Activated CD4-positive, alpha-beta T cell treated with anti-CD3 and anti-CD28 coated beads, Interleukin-2, Interleukin-4, amounts not matched to agents 100 ng/mL and 50 ng/mL, durations not matched to agents 16 hours and 8 hours (primary cell): ENCODE data around the gene PPP1R1B.

Source experiments
- DNase-seq: peaks from one replicate; pipeline ENCODE4 v3.0.0-alpha.2; 2020; ENCODE audit warnings: low spot score

PPP1R1B gene

DNA sequence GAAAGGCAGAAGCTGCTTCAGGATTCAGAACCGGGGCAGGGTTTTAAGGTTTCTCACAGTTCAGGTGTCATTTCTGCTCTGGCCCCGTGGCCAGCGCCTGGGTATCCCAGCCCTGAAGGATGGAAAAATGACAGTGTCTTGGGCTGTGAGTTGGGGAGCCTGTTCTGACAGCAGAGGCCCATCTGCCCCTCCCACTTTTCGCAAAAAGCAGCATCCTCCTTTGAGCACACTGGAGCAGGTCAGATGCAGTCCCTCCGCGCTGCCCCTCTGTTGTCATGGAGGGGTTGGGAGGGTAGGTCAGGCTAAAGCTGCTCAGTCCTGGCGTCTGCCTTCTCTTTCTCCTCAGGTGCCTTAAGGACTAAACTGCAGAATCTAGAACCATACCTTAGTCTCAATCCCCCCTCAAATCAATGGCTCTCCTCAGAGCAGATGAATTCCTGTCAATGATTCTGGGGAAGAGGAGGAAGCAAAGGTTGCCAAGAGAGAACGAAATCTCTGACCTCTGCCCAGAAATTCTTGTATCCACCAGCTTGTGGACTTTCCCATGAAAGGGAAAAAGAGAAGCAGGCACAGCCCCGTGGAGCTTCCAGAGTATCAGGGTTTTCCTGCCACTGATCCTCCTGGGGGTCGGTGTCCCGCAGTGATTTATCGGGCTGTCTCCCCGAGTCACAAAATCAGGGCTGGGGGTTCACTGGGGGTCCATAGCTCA, 26.3 kb upstream of the PPP1R1B start:
- DNase-seq, result no peak

DNA sequence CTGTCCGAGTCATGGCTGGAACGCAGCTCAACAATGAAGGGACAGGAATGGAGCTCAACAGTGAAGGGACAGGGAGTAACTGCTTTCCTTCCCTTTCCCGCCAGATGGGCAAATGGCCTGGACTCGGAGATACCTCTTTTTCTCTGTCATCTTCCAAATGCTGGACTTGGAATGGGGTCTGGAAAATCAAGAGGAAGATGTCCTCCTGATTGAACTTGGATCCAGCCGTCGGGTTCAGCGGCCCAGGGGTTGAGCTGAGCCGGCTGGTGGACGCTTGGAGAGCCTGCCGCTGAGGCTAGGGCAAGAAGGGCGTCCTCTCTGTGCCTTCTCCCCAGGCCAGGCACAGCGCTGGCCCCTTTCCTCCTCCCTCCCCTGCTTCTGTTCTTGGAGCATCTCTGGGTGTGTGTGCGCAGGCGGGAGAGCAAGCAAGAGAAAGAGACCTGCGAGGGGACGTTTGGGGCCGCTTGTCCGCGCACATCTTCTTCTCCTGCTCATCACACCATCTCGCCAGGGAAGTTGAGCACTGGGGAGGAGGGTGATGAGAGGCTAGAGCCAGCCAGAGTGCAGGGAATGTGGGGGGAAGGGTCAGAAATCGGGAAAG, 25.7 kb upstream of the PPP1R1B start:
- no peak for DNase-seq

DNA sequence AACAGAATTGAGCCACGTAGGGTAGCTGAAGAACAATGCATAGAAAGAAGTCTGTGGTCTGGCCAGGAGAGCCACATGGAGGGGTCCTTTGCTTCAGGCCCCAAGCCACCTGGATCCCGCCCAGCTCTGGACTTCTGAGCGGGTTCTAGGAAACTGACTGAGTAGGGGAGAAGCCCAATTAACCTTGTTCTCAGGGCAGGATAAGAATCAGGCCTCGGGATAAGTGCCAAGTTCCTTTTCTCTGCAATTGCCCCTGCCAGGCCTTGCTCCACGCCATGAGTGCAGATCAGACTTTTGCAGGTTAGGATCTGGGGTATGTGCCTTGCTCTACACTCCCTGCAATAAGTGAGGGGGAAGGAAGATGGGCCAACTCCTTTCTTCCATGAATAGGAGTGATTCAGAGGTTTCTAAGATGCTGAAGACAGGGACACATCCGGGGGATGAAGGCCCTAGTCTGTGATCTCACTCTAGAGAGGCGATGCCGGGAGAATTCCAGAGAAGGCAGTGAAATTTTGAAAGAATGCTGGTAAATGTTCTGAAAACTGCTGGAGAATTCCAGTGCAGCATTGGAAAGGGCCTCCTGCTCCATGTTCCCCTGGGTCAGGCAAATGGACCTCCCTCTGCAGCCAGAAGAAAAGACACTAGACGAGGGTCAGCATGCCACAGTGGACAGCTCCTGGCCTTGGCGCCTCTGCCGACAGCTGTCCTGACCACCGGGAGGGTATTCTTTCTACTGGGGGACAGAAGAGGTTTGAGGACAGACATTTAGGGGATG, 24.8 kb upstream of the PPP1R1B start:
- DNase-seq, result no peak

DNA sequence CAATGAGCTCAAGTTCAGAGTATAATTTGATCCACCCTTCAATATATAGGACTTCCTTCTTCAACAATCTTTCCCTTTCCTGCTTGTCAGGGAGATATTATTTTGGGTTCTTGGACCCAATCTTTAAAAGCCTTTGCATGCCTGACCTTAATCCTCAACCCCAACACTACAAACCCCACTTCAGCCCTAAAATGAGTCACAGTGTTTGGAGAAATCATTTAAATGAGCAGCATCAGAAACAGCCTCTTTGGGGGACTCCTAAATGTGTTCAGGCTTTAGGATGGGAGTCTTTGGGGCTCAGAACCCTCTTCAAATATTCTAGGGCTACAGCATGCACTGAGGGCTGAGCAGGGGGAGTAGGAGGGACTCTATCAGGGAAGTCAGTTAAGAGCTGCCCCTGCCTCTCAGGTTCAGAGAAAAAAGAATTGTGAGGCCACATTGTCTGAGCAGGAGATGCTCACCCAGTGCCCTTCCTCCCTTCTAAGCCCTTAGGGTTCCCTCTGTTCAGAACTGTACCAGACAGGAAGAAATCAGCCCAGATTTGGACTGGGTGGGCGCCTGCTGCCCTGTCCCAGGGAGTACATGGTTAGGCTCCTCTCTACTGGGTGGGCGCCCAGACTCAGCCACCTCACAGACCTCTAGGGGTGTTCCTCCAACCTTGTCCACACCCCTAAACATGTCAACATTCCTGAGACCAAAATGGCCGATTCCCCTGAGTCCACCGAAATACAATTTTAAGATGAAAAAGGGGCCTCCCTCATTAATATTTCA, 24.0 kb upstream of the PPP1R1B start:
- no peak for DNase-seq

DNA sequence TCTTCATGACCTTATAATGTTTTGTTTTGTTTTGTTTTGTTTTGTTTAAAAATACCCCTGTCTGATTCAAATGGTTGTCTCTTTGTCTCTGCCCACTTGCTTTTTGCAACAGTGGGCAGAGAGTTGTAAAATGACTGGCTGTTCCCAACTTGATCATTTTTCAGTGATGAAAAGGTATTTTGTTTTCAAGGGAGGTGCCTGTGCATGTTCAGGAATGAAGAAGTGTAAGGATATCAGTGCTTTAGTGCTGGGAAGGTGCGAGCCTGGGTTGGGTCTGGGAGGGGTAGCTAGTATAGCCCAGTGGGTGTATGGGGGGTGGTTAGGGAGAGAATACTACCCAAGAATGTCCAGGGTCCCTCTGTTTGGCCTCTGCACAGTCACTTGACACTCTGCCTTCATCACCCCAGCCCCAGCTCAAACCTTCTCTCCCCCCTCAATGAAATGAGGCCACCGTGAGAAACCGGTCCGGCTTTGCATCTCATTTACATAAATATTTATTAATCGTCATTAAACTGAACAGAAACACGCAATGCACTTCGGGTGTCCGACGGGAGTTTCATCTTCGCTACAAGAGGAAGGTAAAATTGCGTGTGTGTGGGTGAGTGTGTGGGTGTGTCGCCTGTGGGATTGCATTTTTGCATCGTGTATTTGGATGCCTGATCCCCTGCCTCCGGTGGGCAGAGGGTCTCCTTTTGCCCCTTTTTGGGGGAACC, 23.3 kb upstream of the PPP1R1B start:
- DNase-seq, result no peak

DNA sequence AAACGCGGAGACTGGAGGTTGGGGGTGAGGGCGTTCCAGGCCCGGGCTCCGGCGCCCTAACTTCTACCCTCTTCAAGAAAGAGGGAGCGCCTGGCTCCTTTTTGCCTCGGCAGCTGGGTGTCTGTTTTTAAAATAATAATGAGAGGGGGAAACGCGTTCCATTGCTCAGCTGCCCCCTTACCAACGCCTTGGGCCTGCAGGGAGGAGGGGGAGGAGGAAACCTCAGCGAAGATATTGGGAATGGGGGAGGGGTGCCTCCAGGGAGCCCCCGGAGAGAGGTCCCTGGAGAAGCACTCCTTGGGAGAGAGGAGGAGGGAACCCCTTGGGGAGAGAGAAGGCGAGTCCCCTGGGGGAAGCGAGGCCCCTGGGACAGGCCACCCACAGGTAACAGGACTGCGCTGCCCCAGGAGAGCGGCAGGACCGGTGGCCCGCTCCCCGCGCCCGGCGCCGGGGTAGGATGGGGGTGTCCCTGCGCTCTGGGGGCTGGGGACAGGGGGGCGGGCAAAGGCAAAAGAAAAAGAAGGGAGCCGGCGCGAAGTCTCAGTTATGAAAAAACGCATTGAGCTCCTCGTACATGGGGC, 21.8 kb upstream of the PPP1R1B start:
- no peak for DNase-seq

DNA sequence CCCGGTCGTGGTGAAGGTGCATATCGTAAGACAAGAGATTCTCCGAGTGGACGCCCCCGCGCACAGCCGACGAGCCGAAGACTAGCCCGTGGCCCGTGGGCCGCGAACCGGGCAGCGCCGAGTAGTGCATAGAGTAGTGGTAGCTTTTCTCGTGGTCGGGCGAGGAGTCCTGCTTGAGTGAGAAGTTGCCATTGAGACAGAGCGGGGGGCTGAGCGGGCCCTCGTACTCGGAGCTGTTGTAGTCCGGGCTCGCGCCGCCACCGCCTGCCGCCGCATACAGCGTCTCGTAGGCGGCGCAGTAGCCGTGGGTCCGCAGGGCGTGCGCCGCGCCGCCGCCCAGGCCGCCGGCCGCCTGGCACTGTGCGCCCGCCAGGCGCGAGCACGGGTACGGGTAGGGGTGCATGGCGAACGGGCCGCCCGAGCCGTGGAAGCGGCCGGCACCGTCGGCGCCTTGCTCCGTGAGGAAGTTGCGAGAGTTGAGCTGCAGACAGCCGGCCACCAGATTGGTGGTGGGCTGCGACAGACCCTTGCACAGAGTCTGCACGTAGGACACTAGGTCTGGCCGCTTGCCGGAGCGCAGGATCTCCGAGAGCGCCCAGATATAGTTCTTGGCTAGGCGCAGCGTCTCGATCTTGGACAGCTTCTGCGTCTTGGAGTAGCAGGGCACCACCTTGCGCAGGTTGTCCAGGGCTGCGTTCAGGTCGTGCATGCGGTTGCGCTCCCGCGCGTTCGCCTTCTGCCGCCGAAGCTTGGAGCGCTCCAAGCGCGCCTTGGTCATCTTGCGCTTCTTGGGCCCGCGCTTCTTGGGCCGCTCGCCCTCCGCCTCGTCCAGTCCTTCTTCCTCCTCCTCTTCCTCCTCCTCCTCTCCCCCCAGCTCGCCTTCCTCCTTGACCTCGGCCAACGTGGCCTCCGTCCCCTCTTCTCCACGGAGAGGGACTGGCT, 21.0 kb upstream of the PPP1R1B start:
- no peak for DNase-seq

DNA sequence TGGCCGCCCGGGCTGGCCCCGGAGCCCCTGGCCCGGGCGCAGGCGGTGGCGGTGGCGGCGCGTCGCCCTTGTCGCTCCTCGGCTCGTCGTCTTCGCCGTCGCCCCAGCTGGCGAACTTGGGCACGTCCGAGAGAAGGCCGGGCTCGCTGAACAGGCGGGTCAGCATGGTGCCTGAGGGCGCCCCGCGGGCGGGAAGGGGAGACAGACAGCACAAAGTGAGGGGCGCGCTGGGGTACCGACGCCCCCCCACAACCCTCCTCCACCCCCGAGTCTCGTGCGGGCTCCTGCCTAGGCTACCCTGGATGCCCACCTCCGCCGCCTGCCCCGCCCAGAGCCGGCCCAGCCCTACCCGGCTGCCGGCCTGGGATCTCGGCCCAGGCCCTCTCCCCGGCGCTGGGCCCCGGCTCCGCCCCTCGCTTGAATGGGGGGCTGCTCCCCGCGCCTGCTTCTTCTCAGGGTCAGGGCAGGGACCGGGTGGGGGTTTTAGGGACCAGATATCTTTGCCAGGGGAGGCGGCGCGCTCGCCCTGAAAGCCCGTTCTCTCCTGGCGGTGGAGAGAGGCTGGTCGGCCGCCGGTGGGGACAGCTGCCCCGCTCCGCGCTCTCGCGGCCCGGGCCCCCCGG, 20.2 kb upstream of the PPP1R1B start:
- DNase-seq, result no peak

DNA sequence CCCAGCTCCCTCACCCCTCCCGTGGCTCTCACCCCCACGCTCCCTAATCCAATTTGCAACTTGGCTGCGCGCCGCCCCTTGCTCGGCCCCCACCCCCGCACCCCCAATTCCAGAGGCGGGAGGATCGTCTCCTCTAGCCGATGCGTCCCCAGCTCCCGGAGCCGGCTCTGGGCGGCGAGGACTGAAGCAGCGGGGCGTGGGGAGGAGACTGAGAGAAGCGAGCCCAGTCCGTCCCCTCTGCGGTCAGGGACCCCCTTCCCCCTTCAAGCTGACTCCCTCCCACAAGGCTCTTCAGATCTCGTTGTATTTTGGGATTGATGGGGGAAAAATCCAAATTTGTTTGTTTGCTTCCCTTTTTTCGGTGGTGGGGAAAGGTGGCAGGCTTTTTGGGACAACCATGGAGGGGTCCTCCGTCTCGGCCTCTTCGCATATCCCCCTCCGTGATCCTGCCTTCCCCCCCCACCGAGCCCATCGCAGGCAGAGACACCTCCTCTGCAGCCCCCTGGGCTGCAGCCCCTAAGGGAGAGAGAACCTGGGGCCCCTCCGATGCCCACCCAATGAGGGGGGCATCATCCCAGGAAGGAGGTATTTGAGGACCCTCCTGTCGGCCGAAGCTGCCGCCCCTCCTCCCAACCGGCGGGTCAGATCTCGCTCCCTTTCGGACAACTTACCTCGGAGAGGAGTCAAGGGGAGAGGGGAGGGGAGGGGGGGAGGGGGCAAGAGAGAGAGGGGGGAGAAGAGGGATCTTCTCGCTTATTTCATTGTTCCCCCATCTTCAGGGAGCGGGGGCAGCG, 19.5 kb upstream of the PPP1R1B start:
- no peak for DNase-seq

DNA sequence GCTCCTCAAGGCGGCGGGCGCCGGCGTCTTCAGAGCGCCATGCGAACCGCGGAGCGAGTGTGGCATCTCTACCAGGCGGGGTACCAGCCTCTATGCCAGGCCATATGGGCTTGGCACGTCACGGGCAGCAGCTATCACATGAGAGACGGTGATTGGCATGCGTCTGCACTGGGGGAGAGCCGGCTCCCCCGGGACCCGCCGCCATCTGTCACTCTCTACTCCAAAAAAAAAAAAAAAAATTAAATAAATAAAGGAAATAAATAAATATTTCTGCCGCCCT, 19.0 kb upstream of the PPP1R1B start, which contains the start of gene NEUROD2:
Gene NEUROD2 (minus strand): TSS at position 70 of the 280 bp plus-strand sequence. CDS start 1,321 bp downstream, outside the sequence.
- no peak for DNase-seq

DNA sequence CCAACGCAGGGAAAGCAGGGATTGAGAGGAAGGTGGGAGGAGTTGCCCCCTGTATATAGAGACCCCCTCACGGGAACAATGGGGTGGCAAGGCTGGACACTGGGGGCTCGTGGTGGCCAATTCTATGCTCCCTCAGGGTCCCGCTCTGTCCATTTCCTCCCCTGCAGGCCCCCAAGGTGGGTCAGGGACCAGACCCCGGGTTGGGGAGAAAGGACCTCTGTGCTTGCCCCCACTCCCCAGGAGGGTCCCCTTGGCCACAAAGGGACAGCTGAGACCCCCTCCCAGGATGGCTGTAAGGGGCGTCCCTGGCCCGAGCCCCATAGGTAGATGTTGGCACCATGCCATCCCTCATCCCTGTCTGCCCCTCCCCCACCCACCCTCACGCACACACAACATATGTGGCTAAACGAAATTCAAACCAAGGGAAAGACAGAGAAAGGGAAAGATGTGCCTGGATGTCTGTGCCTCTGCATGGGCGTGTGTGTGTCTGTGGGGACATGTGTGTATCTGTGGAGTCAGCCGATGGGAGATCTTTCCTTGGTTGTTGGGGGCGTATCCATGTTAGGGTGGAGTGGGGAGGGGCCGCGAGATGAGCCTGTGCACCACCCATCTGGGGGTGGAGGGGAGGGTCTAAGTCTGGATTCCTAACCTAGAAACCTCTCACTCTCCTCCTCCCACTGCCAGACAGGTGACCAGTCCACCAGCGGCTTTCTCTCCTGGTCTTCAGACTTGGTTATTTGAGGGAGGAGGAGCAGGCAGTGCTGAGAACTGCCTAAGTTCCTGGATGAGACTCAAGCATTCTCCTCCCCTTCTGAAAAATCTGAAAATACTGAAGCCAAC, 18.4 kb upstream of the PPP1R1B start:
- no peak for DNase-seq

DNA sequence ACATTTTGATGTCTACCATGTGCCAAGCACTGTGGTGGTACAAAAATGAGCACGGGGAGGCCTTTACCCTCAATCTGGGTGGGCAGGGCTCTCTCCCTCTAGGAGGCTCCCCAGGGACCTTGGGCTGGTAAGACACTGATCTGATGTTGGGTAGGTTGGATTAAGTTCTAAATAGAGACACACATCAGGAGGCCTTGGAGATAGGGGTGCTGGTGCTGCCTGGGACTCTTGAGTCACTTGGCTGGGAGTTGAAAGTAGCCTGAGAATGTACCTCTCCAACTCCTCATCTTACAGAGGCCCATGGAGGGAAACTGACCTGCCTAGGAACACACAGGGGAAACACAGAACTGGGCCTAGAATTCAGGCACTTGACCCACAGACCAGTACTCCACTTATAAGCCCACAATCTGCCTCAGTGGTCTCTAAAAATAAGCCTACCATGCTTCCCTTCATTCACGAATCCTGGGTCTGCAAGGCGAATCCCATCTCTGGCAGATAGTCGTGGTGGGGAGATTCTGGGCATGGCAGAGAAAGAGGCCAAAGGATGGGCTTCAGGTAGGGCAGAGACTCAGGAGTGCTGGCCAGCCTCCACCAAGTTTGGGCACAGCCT, 17.2 kb upstream of the PPP1R1B start:
- DNase-seq, result no peak

DNA sequence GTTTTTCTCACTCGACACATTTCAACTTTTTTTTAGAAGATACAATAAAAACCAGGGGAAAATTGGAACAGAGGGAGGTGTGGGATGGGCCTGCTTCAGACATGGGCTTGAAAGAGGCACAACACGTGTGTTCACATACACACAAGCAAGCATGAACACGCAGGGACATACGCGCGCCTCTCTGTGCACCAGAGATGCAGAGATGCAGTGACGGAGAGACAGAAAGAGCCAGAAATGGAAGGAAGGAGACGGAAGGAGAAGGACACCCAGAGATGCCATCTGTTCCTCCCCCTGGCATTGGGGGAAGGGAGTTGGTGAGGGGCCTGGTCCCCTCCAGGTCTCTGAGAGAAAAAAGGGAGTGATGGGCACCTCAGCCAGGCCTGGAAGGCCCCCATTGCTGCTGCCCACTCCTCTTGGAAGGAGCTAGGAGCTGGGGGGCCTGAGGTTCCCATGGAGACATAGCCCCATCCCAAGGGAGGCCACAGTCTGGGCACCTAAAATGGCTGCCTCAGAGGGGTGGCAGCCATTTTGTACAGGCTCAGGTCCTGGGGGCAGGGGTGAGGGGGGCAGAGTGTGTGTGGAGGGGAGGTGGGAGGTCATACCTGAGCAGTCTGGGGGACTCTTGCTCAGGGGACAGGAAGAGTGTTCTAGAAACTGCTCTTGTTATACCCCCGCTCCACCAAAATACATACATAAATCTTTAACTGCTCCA, 15.2 kb upstream of the PPP1R1B start:
- no peak for DNase-seq

DNA sequence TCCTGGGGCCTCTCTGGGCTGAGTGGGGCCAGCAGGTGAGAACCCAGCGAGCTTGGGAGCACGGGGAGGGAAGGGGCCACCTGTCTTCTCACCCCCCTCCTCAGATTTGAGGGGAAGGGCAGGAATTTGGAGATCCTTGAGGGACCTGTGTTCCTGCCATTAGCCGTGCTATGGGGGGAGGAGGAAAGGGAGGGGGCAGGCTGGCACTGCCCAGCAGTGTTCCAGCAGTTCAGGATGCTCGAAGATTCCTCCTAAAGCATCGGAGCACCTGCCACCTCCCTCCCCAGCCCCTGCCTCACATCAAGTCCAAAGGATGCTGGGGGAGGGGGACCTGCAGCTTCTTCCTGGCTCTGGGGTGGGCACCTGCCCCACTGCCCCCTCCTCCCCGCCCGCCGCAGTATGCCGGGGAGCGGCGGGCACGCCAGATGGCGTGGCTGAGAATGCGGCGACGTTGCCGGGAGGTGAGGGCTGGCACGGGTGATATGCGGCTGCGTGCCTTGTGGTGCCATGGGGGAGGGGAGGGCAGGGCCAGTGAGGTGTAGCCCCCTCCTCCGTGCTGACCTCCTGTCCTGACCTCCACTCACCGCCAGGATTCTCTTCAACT, 14.4 kb upstream of the PPP1R1B start:
- DNase-seq, result no peak

DNA sequence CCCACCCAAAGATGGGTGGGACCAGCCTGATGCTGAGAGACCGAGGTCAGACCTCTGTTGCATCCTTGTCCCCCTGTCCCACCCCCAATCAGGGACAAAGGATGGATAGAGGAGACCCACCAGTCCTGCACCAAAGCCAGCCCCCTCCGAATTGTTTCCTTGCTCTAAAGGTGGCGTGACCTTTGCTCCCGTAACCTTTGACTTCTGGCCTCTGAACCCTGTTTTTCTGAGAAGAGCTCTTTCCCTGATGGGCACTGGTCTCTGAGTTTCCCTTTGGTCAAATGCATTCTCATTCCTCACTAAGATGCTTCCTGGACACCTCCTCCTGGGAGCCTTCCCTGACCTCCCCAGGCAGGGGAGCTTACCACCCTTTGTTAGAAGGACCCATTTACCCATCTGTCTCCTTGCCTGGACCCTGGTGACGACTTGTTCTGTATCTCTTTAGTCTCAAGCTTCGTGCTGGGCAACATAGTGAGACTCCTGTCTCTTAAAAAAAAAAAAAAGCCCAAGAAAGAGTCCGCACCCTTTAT, 13.8 kb upstream of the PPP1R1B start:
- DNase-seq, result no peak

DNA sequence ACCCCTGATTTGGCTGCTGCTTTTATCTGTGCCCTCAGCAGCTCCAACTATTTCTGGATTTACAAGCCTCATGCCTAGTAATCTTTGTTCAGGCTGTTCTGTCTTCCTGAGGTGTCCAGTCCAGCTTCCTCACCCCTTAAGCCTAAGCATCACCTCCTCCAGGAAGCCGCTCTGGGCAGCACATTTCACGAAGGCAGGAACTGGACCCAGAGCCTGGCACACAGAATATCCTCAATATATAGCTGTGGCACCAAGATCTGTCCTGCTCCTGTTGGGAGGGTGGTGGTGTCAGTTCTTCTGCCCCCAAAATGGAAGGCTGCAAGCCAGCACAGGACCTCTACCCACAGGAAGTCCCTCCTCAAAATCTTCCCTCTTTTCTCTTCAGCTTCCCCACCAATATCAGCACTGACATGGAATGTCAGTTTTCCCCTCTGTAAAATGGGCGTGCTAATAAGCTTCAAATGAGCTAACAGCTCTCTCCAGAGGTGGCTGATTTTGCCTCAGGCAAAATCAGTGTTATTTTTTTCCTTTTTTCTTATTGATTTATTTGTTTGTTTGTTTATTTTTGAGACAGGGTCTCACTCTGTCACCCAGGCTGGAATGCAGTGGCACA, 12.1 kb upstream of the PPP1R1B start:
- DNase-seq, result no peak
